GM15510 (cell line): ENCODE data around the gene PRPF31.

Experiments
- POLR2A ChIP-seq: IDR thresholded peaks from 3 replicates; pipeline ENCODE4 v1.6.1; 2011; ENCODE audit warnings: borderline replicate concordance; ENCODE audit not compliant: insufficient read length; ENCODE audit errors: extremely low read depth

The PRPF31 gene

DNA sequence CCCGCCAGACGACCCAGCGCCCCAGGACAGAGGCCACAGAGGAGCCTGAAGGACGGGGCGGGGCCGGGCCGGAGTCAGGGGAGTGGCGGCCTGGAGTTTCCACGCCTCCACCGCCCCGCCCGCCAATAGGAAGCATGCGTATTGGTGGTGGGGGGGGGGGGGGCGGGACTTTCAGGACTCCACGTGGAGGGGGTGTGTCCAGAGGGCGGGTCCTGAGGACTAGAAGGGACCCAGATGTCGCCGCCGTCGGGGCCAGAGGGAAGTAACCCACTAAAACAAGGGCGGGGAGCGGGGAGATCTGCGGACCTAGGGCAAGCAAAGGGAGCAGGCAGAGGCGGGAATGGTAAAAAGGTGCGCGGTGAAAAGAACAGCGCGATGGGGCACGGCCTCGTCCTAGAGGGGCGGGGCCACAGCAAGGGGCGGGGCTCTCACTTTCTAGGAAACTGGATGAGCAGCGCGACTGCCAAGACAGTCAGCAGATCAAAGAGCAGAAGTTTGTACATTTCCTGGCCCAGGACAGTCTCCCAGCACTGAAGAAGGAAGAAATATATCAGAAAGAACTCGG, 46.8 kb downstream of the PRPF31 start:
- no peak for TF ChIP-seq POLR2A

DNA sequence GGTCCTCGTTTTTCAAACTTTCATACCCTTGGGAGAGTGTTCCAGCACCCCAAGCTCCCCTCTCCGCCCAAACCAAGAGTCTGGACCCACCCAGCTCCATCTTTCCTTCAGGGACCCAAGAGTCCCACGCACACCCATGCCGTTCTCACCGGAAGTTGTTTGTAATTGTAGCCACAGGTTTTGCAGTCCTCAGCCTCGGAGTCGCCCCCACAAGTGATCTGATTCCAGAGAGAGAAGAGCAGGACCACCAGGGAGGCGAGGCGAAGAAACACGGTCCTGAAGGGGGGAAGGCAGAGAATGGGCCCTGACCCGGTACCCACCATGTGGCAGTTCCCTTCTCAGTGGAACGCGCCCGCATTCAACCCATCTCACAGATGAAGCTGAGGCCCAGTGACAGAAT, 47.3 kb downstream of the PRPF31 start:
- TF ChIP-seq POLR2A = no peak

DNA sequence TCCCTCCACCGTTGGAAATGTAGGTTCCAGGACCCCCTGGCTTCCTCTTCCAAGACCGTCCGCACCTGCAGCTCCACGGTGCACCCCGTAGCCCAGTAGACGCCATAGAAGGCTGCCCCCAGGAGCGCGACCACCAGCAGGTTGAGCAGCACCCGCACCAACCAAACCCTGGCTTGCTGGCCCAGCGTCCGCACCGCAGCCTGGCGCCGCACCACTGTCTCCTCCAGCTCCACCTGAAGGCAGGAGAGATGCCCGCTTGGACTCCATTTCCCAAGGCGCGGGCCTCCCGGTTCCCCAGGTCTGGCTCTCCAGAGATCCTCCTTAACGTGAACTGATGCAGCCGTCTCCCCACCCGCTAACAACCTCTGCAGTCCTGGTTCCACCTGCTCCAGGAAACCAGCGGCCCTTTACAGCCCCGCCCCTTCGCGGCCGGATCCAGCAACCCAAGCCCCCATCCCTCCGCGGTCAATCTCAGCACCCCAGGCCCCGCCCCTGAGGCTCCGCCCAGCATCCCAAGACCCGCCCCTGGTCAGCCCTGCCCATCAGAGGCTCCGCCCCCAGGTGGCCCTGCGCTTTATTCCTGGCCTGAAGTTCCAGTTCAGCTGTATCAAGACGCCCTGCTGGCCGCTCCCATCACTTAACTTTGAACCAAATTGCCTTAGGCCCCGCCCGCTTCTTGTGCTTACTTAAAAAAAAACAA, 49.0 kb downstream of the PRPF31 start:
- no peak for TF ChIP-seq POLR2A

GRCh38 chr19:54165222-54165621, 49.7 kb downstream of the PRPF31 start:
- TF ChIP-seq POLR2A = no peak

DNA sequence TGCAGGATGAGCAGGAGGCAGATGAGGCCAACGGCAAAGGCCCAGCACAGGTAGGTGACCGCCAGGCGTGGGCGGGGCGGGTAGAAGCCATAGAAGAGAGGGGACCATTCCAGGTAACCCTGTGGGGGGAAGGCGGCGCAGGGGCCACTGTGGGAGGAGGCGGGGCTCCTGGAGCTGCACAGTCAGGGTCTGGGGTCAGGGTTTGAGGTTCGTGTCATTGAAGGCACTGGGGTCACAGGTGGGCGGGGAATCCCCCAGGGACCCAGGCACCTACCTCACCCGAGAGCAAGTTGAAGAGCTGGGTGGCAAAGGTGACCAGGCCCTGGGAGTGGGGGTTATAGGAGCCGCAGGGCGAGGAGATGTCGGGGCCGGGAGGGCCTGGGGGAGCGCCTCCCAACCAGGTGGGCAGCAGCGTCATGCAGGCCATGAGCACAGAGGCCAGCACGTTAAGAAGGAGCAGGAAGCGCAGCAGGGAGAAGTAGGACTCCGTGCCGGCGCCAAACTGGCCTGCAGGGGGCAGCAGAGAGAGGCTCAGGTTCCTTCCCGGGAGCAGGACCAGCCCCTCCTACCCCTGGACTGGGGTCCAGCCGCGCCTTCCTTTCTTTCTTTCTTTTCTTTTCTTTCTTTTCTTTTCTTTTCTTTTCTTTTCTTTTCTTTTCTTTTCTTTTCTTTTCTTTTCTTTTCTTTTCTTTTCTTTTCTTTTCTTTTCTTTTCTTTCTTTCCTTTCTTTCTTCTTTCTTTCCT, 52.8 kb downstream of the PRPF31 start:
- TF ChIP-seq POLR2A = no peak

DNA sequence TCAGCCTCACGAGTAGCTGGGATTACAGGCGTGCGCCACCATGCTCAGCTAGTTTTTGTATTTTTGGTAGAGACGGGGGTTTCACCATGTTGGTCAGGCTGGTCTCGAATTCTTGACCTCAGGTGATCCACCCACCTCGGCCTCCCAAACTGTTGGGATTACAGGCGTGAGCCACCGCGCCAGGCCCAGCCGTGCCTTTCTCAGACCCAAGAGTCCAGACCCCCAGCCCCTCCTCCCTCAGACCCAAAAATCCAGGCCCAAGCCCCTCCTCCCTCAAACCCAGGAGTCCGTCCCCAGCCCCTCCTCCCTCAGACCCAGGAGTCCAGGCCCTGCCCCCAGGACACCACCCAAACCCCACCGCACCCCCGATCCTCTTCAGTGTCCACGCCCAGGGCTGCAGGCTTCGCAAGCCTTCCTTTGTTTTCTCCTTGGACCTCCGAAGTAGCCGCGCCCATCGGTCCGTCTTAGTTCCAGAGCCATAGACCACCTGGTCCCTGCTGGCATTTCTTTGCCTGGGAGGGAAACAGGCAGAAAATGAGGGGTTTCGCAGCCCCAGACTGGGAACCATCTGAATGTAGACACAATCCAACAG, 53.7 kb downstream of the PRPF31 start:
- no peak for TF ChIP-seq POLR2A

DNA sequence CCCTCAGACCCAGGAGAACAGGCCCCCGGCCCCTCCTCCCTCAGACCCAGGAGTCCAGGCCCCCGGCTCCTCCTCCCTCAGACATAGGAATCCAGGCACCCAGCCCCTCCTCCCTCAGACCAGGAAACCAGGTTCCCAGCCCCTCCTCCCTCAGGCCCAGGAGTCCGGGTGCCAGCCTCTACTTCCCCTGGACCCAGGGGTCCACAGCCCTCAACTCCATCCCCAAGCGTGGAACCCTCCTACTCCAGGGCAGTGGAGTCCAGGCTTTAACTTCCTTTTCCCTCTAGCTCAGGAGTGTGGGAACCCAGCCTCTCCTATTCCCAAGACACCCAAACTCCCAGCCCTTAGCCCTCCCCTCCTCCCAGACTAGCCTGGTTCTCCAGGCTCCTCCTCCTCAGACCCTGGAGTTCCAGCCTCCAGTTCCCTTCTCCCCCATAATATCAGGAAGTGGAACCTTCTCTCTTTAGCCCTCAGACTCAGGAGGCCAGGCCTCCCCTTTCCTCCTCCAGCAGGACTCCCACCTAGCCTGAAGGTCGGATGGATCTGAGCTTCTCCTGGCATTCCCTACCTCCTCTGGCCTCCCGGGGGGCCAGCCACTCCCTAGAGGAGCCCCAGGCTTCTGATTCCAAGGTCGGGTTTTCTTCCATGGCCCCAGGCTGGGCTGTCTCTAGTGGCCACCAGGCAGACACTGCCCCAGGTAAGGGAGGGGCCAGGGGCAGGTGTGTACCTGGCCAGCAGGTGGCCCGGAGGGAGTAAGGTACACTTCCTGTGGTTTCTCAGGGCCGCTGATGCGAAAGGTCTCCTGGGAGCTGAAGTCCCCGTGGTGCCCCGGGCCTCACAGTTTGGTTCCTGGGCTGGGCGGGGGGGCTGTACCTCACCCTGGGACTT, 57.2 kb downstream of the PRPF31 start, which contains the start of gene TMC4:
TSS of gene TMC4 (minus strand) at position 690 of the 888 bp plus-strand sequence. CDS start at position 647, 43 bp downstream.
- TF ChIP-seq POLR2A = no peak

- TF ChIP-seq POLR2A = no peak
These were observed 57.8 kb downstream of the PRPF31 start for GRCh38 chr19:54173359-54173699.

DNA sequence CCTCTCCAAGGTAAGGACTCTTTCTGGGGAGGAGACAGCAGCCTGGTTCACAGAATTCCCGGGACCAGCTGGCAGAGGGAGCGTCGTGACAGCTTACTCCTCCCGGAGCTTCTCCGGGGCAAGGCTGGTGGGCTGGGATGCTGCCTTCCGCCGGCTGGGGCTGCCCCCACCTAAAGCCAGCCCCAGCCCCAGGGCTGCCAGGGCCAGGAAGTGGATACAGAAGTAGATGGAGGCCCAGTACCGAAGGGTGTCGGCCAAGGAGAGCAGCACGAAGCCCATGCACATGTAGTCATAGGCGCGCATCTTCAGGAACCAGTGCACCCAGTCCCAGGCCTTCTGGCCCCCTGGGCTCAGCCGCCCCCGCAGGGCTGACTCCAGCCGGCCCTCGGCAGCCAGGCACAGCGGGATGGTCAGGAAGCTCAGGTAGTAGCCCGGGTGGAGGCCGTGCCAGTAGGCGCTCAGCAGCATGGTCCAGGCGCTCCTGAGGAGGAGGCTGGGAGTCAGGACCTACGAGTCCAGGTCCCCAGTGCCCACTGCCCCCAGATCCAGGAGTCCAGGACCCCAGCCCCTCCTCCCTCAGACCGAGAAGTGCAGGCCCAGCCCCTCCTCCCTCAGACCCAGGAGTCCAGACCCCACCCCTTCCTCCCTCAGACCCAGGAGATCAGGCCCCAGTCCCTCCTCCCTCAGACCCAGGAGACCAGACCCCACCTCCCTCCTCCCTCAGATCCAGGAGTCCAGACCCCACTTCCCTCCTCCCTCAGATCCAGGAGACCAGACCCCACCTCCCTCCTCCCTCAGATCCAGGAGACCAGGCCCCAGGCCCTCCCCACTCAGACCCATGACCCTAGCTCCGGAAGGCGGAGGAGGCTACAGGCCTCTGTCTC, 58.6 kb downstream of the PRPF31 start:
- TF ChIP-seq POLR2A = no peak

- TF ChIP-seq POLR2A = no peak
These were observed 63.2 kb downstream of the PRPF31 start for GRCh38 chr19:54178581-54179261.

- TF ChIP-seq POLR2A = no peak
These were observed 63.8 kb downstream of the PRPF31 start for GRCh38 chr19:54179262-54179852.

DNA sequence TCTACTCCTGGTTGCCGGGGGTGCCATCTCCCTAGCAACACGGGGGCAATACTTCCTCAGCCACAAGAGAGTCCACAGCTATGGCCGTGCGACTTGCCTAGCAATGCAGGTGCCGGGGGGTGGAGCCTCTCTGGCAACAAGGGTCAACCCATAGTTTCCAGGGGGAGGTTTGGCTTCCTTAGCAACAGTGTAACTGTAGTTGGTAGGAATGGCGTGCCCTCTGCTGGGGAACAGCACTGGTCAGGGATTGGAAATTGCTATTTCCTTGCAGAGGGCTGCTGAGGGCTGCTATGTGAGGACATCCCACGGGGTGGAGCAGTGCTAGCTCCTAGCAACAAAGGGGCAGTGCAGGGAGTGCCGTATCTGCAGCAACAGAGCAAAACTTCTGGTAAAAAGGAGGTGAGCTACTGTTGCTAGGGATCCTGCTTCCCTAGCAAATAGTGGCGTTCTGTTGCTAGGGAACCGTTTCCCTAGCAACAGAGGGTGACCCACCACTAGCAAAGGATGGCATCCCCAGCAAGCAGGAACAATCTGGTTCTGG, 64.4 kb downstream of the PRPF31 start:
- TF ChIP-seq POLR2A = no peak
